HCT116 (cell line): ENCODE data around the gene FAXDC2. TPM values are rescaled to one million over a fixed set of nuclear protein-coding genes. Genes with fewer than 3 reads are reported as not detected.

Source experiments
- ATAC-seq: fragments of 200-7000 bp; cut with Tn5 transposase; 2 replicates; pipeline ENCODE4 v1.9.1; 2020; ENCODE audit warnings: mild to moderate bottlenecking, moderate library complexity
- BruUV-seq: library from RNA; stranded (reverse); fragments of 400-500 nt; replicated peaks from 2 replicates; lab custom pipeline; 2021; lab: Mats Ljungman, UMichigan
- CTCF ChIA-PET: fragments of 300-600 bp; sonication (Branson Sonifier 250); formaldehyde crosslinking; loops from one replicate; lab custom pipeline; 2021; ENCODE audit warnings: antibody characterized with exemption; lab: Charles Lee
- POLR2A ChIA-PET: fragments of 300-600, 350-600 bp; sonication (Branson Sonifier 250); formaldehyde crosslinking; loops from one replicate; lab custom pipeline; 2021; ENCODE audit warnings: antibody characterized with exemption; lab: Charles Lee
- RAD21 ChIA-PET, 2 experiments: fragments of 300-600 bp; sonication (Branson Sonifier 250); formaldehyde crosslinking; loops; one replicate each; lab custom pipeline; 2023; ENCODE audit warnings: low total read pairs in 2 of 2; ENCODE audit not compliant: uncharacterized antibody in 2 of 2, unreplicated experiment in 2 of 2, low non-redundant PET in 1 of 2; lab: Charles Lee
- DNase-seq: peaks from one replicate; pipeline ENCODE4 v3.0.0-alpha.2; 2010; ENCODE audit warnings: low read depth, low spot score
- H2AFZ ChIP-seq: fragments of 200-600 bp; shearing (Covaris generic), sonication (generic); 2 replicates; pipeline ENCODE4 v1.6.1; 2017; ENCODE audit warnings: low read depth, mixed run types, mixed read lengths, antibody characterized with exemption, low read length; ENCODE audit not compliant: poor library complexity, severe bottlenecking
- H3K27ac ChIP-seq: 2 replicates; pipeline ENCODE4 v1.5.1; 2012; ENCODE audit warnings: low read depth, low read length
- H3K27me3 ChIP-seq: fragments of 200-600 bp; sonication (generic); 2 replicates; pipeline ENCODE4 v1.6.1; 2016; ENCODE audit warnings: mixed run types, low read length, mixed read lengths; ENCODE audit not compliant: insufficient read depth
- H3K36me3 ChIP-seq, 2 experiments: fragments of 200-500 bp in 1 of 2; fragments of 200-600 bp in 1 of 2; sonication (Bioruptor generic) in 1 of 2; sonication (generic) in 1 of 2; 2 replicates each; pipeline versions ENCODE4 v1.5.1 to v1.6.1; 2014 to 2016; ENCODE audit warnings: low read length in 2 of 2, inconsistent platforms in 1 of 2, mixed read lengths in 1 of 2, mixed run types in 1 of 2; ENCODE audit not compliant: insufficient read depth in 2 of 2, control insufficient read depth in 1 of 2
- H3K4me1 ChIP-seq, 2 experiments: fragments of 200-600 bp in 1 of 2; sonication (generic) in 1 of 2; 2 replicates each; pipeline versions ENCODE4 v1.5.1 to v1.6.1; 2012 to 2017; ENCODE audit warnings: low read length in 2 of 2, inconsistent platforms in 1 of 2, mild to moderate bottlenecking in 1 of 2, mixed read lengths in 1 of 2, mixed run types in 1 of 2, moderate library complexity in 1 of 2; ENCODE audit not compliant: insufficient read depth in 2 of 2, control insufficient read depth in 1 of 2
- H3K4me2 ChIP-seq: fragments of 200-600 bp; sonication (generic); 2 replicates; pipeline ENCODE4 v1.6.1; 2017; ENCODE audit warnings: mixed run types, low read length, mixed read lengths
- H3K4me3 ChIP-seq, 2 experiments: fragments of 200-600 bp in 1 of 2; sonication (generic) in 1 of 2; replicated peaks in 1 of 2; 2 replicates each; pipeline ENCODE4 v1.5.1; 2011 to 2016; ENCODE audit warnings: low read length in 2 of 2, control low read depth in 1 of 2, low read depth in 1 of 2, mild to moderate bottlenecking in 1 of 2, mixed read lengths in 1 of 2, mixed run types in 1 of 2
- H3K79me2 ChIP-seq: fragments of 200-600 bp; sonication (generic); 2 replicates; pipeline ENCODE4 v1.6.1; 2017; ENCODE audit warnings: mild to moderate bottlenecking, mixed run types, low read length, moderate library complexity, mixed read lengths; ENCODE audit not compliant: insufficient read depth
- H3K9ac ChIP-seq: fragments of 200-600 bp; sonication (generic); 2 replicates; pipeline ENCODE4 v1.6.1; 2016; ENCODE audit warnings: low read length, mixed read lengths
- H3K9me2 ChIP-seq: fragments of 200-600 bp; sonication (generic), shearing (Covaris generic); 2 replicates; pipeline ENCODE4 v1.6.1; 2017; ENCODE audit warnings: mixed run types, mild to moderate bottlenecking, moderate library complexity; ENCODE audit not compliant: insufficient read depth
- H3K9me3 ChIP-seq, 2 experiments: fragments of 200-500 bp in 1 of 2; fragments of 200-600 bp in 1 of 2; sonication (Bioruptor generic) in 1 of 2; sonication (generic) in 1 of 2; 2 replicates each; pipeline ENCODE4 v1.6.1; 2014 to 2017; ENCODE audit warnings: low read length in 2 of 2, mixed read lengths in 2 of 2, inconsistent platforms in 1 of 2, low read depth in 1 of 2, mild to moderate bottlenecking in 1 of 2, mixed run types in 1 of 2, moderate library complexity in 1 of 2; ENCODE audit not compliant: control insufficient read depth in 1 of 2, insufficient read depth in 1 of 2
- H4K20me1 ChIP-seq: fragments of 200-600 bp; sonication (generic), shearing (Covaris generic); 2 replicates; pipeline ENCODE4 v1.6.1; 2017; ENCODE audit warnings: mixed run types, mild to moderate bottlenecking, moderate library complexity; ENCODE audit not compliant: insufficient read depth
- ATF3 ChIP-seq: IDR thresholded peaks from 2 replicates; pipeline ENCODE4 v1.6.1; 2012
- CTCF ChIP-seq, 3 experiments: fragments of 200-600 bp in 1 of 3; sonication (generic) in 1 of 3; IDR thresholded peaks in 2 of 3; conservative IDR thresholded peaks in 1 of 3; 2 replicates each; pipeline ENCODE4 v1.5.1; 2012 to 2017; ENCODE audit warnings: low read depth in 2 of 3, low read length in 2 of 3, antibody characterized with exemption in 1 of 3, borderline replicate concordance in 1 of 3, control low read depth in 1 of 3, mild to moderate bottlenecking in 1 of 3, mixed read lengths in 1 of 3, mixed run types in 1 of 3, moderate library complexity in 1 of 3; ENCODE audit not compliant: insufficient read depth in 1 of 3
- ELF1 ChIP-seq: IDR thresholded peaks from 2 replicates; pipeline ENCODE4 v1.6.1; 2012; ENCODE audit warnings: low read depth, borderline replicate concordance
- FOSL1 ChIP-seq: IDR thresholded peaks from 2 replicates; pipeline ENCODE4 v1.6.1; 2012; ENCODE audit warnings: low read depth
- POLR2A ChIP-seq: IDR thresholded peaks from 2 replicates; pipeline ENCODE4 v1.7.0; 2011; ENCODE audit warnings: borderline replicate concordance; ENCODE audit not compliant: insufficient read depth, insufficient read length; ENCODE audit errors: extremely low read depth
- POLR2AphosphoS5 ChIP-seq: IDR thresholded peaks from 2 replicates; pipeline ENCODE4 v1.6.1; 2011; ENCODE audit warnings: mild to moderate bottlenecking, low read depth, low read length, moderate library complexity
- REST ChIP-seq: IDR thresholded peaks from 2 replicates; pipeline ENCODE4 v1.6.1; 2012; ENCODE audit warnings: low read depth
- SIN3A ChIP-seq: IDR thresholded peaks from 2 replicates; pipeline ENCODE4 v1.6.1; 2012; ENCODE audit warnings: low read depth
- SP1 ChIP-seq: IDR thresholded peaks from 2 replicates; pipeline ENCODE4 v1.6.1; 2012; ENCODE audit warnings: low read depth
- YY1 ChIP-seq: IDR thresholded peaks from 2 replicates; pipeline ENCODE4 v1.6.1; 2011; ENCODE audit warnings: low read length, low read depth, moderate library complexity, mild to moderate bottlenecking; ENCODE audit not compliant: insufficient replicate concordance; ENCODE audit errors: extremely low read depth
- ZBTB33 ChIP-seq: IDR thresholded peaks from 2 replicates; pipeline ENCODE4 v1.6.1; 2011; ENCODE audit warnings: mild to moderate bottlenecking, low read length, moderate library complexity; ENCODE audit not compliant: insufficient replicate concordance; ENCODE audit errors: extremely low read depth
- ZFX ChIP-seq: fragments of 450-650 bp; IDR thresholded peaks from 2 replicates; pipeline ENCODE4 v1.6.1; 2017
- intact Hi-C: fragments of 100-400 bp; cut with micrococcal nuclease; formaldehyde crosslinking; loops from 2 replicates; pipeline ENCODE4 v1.10.0; 2022
- total RNA-seq: library from RNA; stranded (reverse); gene quantifications from one replicate; pipeline ENCODE4 v1.2.1, GENCODE V29; 2021; ENCODE audit not compliant: unreplicated experiment

The FAXDC2 gene
- total RNA-seq, 1 experiment from 2014 or later = 0.22 TPM

DNA sequence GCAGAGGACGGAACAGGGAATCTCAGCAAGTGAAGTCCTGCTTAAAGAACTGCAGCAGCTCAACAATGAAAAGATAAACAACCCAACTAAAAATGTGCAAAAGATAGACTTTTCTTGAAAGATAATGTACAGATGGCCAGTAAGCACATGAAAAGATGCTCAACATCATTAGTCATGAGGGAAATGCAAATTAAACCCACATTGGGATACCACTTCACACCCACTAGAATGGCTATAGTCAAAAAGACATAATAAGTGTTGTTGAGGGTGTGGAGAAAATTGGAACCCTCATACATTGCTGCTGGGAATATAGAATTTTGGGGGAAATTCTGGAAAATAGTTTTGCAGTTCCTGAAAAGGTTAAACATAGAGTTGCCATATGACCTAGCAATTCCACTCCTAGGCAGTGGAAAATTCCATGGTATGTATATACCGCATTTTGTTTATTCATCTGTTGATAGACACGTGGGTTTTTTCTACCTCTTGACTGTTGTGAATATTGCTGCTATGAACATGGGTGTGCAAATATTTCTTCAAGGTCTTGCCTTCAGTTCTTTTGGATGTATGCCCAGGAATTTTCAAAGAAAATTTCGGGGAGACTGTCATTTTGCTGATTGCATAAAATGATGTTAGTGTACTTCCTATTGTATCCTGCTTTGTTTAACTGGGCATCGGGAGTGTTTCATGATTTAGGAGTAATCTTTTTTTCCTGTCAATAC is 15.2 kb upstream of the FAXDC2 start:
- no peak for DNase-seq
- TF ChIP-seq ZBTB33 (no peak), POLR2A (no peak), SP1 (no peak), REST (no peak), CTCF (IDR thresholded peaks at IDR 0.05 in 2 of 3, conservative IDR thresholded peaks at IDR 0.05 in 1 of 3; ENCODE audit: borderline replicate concordance in 1 of 3, insufficient read depth in 1 of 3, low read depth in 2 of 3, low read length in 2 of 3) (no peak), ELF1 (no peak), ZFX (no peak), FOSL1 (no peak), POLR2AphosphoS5 (no peak), YY1 (no peak), SIN3A (no peak), ATF3 (no peak)
- Histone ChIP-seq H3K4me2 (no peak overlapping the region), H3K9me2 (no peaks in the 10 kb centered on the region), H3K4me1 (no peaks in the 10 kb centered on the region), H3K9ac (no peak overlapping the region), H3K36me3 (peaks cover 5 to 11% of the 10 kb centered on the region in 2 experiments; a peak in 2 of 4 replicates), H3K79me2 (peaks cover 34% of the 10 kb centered on the region), H3K27me3 (no peaks in the 10 kb centered on the region), H3K4me3 (no peak overlapping the region), H3K27ac (no peak overlapping the region), H2AFZ (no peak overlapping the region), H4K20me1 (no peaks in the 10 kb centered on the region), H3K9me3 (no peaks in the 10 kb centered on the region)
- ChIA-PET RAD21 (no interaction called here), POLR2A (interaction anchor here (1.0 kb wide), 1 partner anchor 8 kb away, joined by 3 read pairs; no protein-coding TSS in a partner anchor), CTCF (no interaction called here)
- intact Hi-C loops = no loop called here
- no peak for ATAC-seq
- BruUV-seq = no TSS peak
